Smooth muscle cell (in vitro differentiated cells): ENCODE data around the gene CRISPLD2. TPM values are rescaled to one million over a fixed set of nuclear protein-coding genes. Genes with fewer than 3 reads are reported as not detected.

Experiments used
- DNase-seq: peaks from one replicate; lab custom pipeline; 2025; ENCODE audit not compliant: unreplicated experiment; lab: John Stamatoyannopoulos, UW
- H2AFZ ChIP-seq: fragments of 200-600 bp; sonication (generic); 2 replicates; pipeline ENCODE4 v1.6.0; 2016; ENCODE audit warnings: antibody characterized with exemption, low read depth, mild to moderate bottlenecking
- H3F3A ChIP-seq: fragments of 200-600 bp; sonication (generic); 2 replicates; pipeline ENCODE4 v1.6.0; 2017; ENCODE audit warnings: antibody characterized with exemption, low read depth
- H3K27ac ChIP-seq: fragments of 200-600 bp; sonication (generic); 2 replicates; pipeline ENCODE4 v1.5.1; 2016; ENCODE audit warnings: low read depth, mild to moderate bottlenecking
- H3K27me3 ChIP-seq: fragments of 200-600 bp; sonication (generic); 2 replicates; pipeline ENCODE4 v1.6.1; 2016; ENCODE audit warnings: low read depth, mild to moderate bottlenecking
- H3K36me3 ChIP-seq: fragments of 200-600 bp; sonication (generic); 2 replicates; pipeline ENCODE4 v1.5.1; 2016; ENCODE audit warnings: low read depth
- H3K4me1 ChIP-seq: fragments of 200-600 bp; sonication (generic); 2 replicates; pipeline ENCODE4 v1.5.1; 2016; ENCODE audit warnings: low read depth
- H3K4me2 ChIP-seq: fragments of 200-600 bp; sonication (generic); 2 replicates; pipeline ENCODE4 v1.6.0; 2016; ENCODE audit warnings: mild to moderate bottlenecking
- H3K4me3 ChIP-seq: fragments of 200-600 bp; sonication (generic); 2 replicates; pipeline ENCODE4 v1.5.1; 2016; ENCODE audit warnings: mild to moderate bottlenecking
- H3K79me2 ChIP-seq: fragments of 200-600 bp; sonication (generic); 2 replicates; pipeline ENCODE4 v1.6.0; 2016; ENCODE audit warnings: low read depth, mild to moderate bottlenecking
- H3K9ac ChIP-seq: fragments of 200-600 bp; sonication (generic); 2 replicates; pipeline ENCODE4 v1.6.0; 2016; ENCODE audit warnings: low read depth
- H3K9me3 ChIP-seq: fragments of 200-600 bp; sonication (generic); replicated peaks from 2 replicates; pipeline ENCODE4 v1.5.1; 2016; ENCODE audit warnings: low read depth
- H4K20me1 ChIP-seq: fragments of 200-600 bp; sonication (generic); 2 replicates; pipeline ENCODE4 v1.6.0; 2016; ENCODE audit warnings: low read depth
- WGBS: methylation state at CpG from one replicate; pipeline ENCODE4 v1.1.7; 2016; ENCODE audit warnings: low lambda C conversion rate; 5-methylcytosine and 5-hydroxymethylcytosine counted together
- polyA plus RNA-seq: library from polyadenylated mRNA; unstranded; fragments of >200 nt; fragmentation: Nextera tagmentation; extraction: Ambion mirVana; gene quantifications from 2 replicates; pipeline ENCODE4 v1.2.1, GENCODE V29; 2016
- total RNA-seq: library from RNA; depleted of rRNA; stranded (reverse); fragments of >200 nt; gene quantifications from 2 replicates; pipeline ENCODE4 v1.2.3, GENCODE V29; 2014
- TF ChIP-seq, protein P1 (sequence below): fragments of 200-600 bp; sonication (generic); IDR thresholded peaks from 2 replicates; pipeline ENCODE4 v1.5.1; 2017; ENCODE audit warnings: borderline replicate concordance, mild to moderate bottlenecking, antibody characterized with exemption; ENCODE audit not compliant: insufficient read depth, poor library complexity, severe bottlenecking

Gene CRISPLD2
- total and polyA plus RNA-seq, 2 experiments from 2014 or later, result 63.1 to 105 TPM

DNA sequence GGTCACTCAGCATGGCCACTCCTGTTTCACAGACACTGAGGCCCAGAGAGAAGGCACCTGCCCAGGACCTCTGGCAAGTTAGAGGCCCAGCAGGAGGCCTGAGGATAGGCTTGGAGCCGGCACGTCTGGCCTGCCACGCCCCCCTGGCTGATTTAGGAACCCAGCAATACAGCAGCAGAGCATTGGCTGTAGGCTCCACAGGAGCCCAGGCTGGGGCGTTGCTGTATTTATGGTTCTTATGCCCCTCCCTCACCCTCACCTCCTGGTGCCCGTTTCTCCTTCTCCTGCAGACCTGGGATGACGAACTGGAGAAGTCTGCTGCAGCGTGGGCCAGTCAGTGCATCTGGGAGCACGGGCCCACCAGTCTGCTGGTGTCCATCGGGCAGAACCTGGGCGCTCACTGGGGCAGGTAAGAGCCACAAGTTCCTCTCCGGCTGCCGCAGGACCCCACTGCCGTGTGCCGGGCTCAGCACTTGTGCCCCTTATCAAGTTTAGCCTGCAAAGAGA, 25.8 kb downstream of the CRISPLD2 start:
- 88% methylated on average over 14 of the region's 14 CpGs for WGBS
- Histone ChIP-seq H3K4me2 (no peak overlapping the region), H3K9ac (no peak overlapping the region), H3K27ac (no peak overlapping the region), H3K9me3 (no peaks in the 10 kb centered on the region), H2AFZ (no peak overlapping the region), H3K79me2 (peaks cover 8% of the 10 kb centered on the region), H3K27me3 (no peaks in the 10 kb centered on the region), H3F3A (peaks cover under 1% of the 10 kb centered on the region), H3K4me3 (no peak overlapping the region), H3K36me3 (peaks cover under 1% of the 10 kb centered on the region), H3K4me1 (peaks cover 25% of the 10 kb centered on the region), H4K20me1 (peaks cover 26% of the 10 kb centered on the region)
- no peak for DNase-seq
- TF ChIP-seq, protein P1, sequence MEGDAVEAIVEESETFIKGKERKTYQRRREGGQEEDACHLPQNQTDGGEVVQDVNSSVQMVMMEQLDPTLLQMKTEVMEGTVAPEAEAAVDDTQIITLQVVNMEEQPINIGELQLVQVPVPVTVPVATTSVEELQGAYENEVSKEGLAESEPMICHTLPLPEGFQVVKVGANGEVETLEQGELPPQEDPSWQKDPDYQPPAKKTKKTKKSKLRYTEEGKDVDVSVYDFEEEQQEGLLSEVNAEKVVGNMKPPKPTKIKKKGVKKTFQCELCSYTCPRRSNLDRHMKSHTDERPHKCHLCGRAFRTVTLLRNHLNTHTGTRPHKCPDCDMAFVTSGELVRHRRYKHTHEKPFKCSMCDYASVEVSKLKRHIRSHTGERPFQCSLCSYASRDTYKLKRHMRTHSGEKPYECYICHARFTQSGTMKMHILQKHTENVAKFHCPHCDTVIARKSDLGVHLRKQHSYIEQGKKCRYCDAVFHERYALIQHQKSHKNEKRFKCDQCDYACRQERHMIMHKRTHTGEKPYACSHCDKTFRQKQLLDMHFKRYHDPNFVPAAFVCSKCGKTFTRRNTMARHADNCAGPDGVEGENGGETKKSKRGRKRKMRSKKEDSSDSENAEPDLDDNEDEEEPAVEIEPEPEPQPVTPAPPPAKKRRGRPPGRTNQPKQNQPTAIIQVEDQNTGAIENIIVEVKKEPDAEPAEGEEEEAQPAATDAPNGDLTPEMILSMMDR, result no peak

DNA sequence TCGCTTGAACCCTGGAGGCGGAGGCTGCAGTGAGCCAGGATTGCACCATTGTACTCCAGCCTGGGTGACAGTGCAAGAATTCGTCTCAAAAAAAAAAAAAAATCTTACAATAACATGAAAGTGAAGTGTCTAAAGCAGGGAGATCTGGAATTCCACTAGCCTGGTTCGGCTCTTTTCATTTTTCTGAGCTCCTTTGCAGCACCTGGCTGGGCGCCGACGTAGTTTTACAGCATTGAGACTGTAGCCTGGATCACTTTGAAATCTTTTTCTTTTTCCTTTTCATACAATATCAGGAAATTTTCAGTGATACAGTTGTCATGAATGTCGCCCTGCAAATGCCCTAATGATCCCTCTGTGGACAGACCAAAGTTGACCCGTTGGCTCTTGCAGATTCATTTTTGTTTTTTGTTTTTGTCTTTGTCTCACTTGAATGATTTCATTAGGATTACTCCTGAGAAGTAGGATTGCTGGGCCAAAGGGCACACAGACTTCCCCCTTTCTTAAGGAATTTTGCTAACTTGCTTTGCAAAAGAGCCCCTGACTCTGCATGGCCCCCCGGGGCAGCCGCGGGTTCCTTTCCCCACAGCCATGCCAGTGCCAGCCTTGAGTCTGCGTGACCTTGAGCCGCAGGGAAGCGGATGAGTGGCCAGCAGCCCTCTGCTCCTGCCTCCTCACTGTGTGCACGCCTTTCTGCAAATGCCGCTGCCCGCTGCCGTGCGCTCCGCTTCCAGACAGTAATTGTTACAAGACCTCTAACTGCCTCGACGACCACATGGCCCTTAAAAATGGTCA, 28.0 kb downstream of the CRISPLD2 start:
- no peak overlapping the region for H3K27ac ChIP-seq
- TF ChIP-seq, protein P1, result no peak
- H3K4me1 ChIP-seq, result peaks cover 20% of the 10 kb centered on the region
- no peak overlapping the region for H3K4me3 ChIP-seq
- H4K20me1 ChIP-seq, result peaks cover 14% of the 10 kb centered on the region
- no peak overlapping the region for H3K9ac ChIP-seq
- 85% methylated on average over 23 of the region's 23 CpGs for WGBS
- H3K27me3 ChIP-seq, result no peaks in the 10 kb centered on the region
- no peak overlapping the region for H2AFZ ChIP-seq
- H3K79me2 ChIP-seq, result no peaks in the 10 kb centered on the region
- H3F3A ChIP-seq, result no peaks in the 10 kb centered on the region
- DNase-seq, result no peak
- H3K4me2 ChIP-seq, result no peak overlapping the region
- H3K36me3 ChIP-seq, result peaks cover 9% of the 10 kb centered on the region
- no peaks in the 10 kb centered on the region for H3K9me3 ChIP-seq

DNA sequence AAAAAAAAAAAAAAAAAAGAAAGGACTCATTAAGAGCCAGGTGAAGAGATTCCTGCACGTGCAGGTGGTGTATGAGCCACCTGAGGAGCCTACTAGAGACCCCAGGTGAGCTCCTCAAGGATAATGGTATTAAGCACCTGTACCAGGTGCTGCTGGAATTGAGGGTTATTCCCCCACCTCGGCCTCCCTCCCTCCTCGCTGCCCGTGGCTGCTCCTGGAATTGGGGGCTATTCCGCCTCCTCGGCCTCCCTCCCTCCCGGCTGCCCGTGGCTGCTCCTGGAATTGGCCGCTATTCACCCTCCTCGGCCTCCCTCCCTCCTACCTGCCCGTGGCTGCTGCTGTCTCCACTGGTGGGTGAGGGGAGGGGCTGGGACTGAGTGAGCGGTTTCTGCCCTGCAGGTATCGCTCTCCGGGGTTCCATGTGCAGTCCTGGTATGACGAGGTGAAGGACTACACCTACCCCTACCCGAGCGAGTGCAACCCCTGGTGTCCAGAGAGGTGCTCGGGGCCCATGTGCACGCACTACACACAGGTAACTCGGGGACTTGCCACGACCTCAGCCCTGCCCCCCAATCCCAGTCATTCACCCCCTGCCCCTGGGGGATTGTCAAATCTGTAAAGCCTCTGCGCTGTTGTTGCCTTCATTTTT, 29.3 kb downstream of the CRISPLD2 start:
- TF ChIP-seq, protein P1, result no peak
- DNase-seq, result no peak

More for the DNA sequence above, 29.3 kb downstream of the CRISPLD2 start:
- Histone ChIP-seq H3K27me3 (no peaks in the 10 kb centered on the region), H3K4me3 (no peak overlapping the region), H3K79me2 (no peaks in the 10 kb centered on the region), H3K27ac (no peak overlapping the region), H3K9ac (no peak overlapping the region), H3F3A (no peaks in the 10 kb centered on the region), H3K9me3 (no peaks in the 10 kb centered on the region), H3K4me1 (peaks cover 12% of the 10 kb centered on the region), H4K20me1 (peaks cover under 1% of the 10 kb centered on the region), H3K4me2 (no peak overlapping the region), H2AFZ (no peak overlapping the region), H3K36me3 (peaks cover 9% of the 10 kb centered on the region)
- 90% methylated on average over 21 of the region's 22 CpGs for WGBS
